Peyer's patch (tissue), 4 donors: ENCODE measurements around the gene PDCD6IP.

Experiments
- CTCF ChIP-seq, 6 experiments: fragments of 450-650 bp in 4 of 6; fragments of 200-600 bp in 2 of 6; sonication (generic) in 1 of 6; IDR thresholded peaks; one replicate each; pipeline ENCODE4 v1.5.1; 2017 to 2019; ENCODE audit warnings: antibody characterized with exemption in 6 of 6, mild to moderate bottlenecking in 3 of 6, moderate library complexity in 1 of 6
- POLR2A ChIP-seq, 2 donors: fragments of 450-650 bp; IDR thresholded peaks; one replicate each; pipeline ENCODE4 v1.5.1; 2017; ENCODE audit warnings: antibody characterized with exemption in 2 of 2, mild to moderate bottlenecking in 2 of 2, moderate library complexity in 2 of 2

- TF ChIP-seq POLR2A (IDR thresholded peaks at IDR 0.05), result no peak
- TF ChIP-seq CTCF (IDR thresholded peaks at IDR 0.05), result no peak
Measured at GRCh38 chr3:33773637-33774036, 24.8 kb upstream of the PDCD6IP start.
